Activated T-cell treated with anti-CD3 and anti-CD28 coated beads for 48 hours (primary cell): Measurements from ENCODE around the gene MTIF3.
"Not testable (repeated sequence)": the region's sequence is repeated elsewhere in the genome, so short reads cannot be mapped to it uniquely, and the experiment has no call there.

Source experiments
- DNase-seq: peaks from one replicate; pipeline ENCODE4 v3.0.0-alpha.2; 2020; ENCODE audit warnings: low read depth

Gene MTIF3

GRCh38 chr13:27411341-27411740, 39.0 kb downstream of the MTIF3 start:
- no peak for DNase-seq

GRCh38 chr13:27409013-27409412, 41.4 kb downstream of the MTIF3 start:
- no peak for DNase-seq

GRCh38 chr13:27408074-27408473, 42.3 kb downstream of the MTIF3 start:
- no peak for DNase-seq

GRCh38 chr13:27406178-27406939, 44.0 kb downstream of the MTIF3 start:
- DNase-seq = no peak

- DNase-seq = no peak
Measured at GRCh38 chr13:27405546-27406134, 44.7 kb downstream of the MTIF3 start.

- no peak for DNase-seq
Measured at GRCh38 chr13:27404680-27405079, 45.7 kb downstream of the MTIF3 start.

- DNase-seq = no peak
Measured at GRCh38 chr13:27403727-27404385, 46.5 kb downstream of the MTIF3 start.

- DNase-seq = no peak
Measured at GRCh38 chr13:27403203-27403678, 47.1 kb downstream of the MTIF3 start.

- no peak for DNase-seq
Measured at GRCh38 chr13:27401210-27401609, 49.2 kb downstream of the MTIF3 start.

GRCh38 chr13:27400405-27400804, 50.0 kb downstream of the MTIF3 start:
- not testable (repeated sequence) for DNase-seq

- DNase-seq = no peak
Measured at GRCh38 chr13:27398360-27398759, 52.0 kb downstream of the MTIF3 start.

- DNase-seq = no peak
Measured at GRCh38 chr13:27396252-27396846, 54.0 kb downstream of the MTIF3 start.

GRCh38 chr13:27395007-27395510, 55.3 kb downstream of the MTIF3 start:
- no peak for DNase-seq

GRCh38 chr13:27393101-27393500, 57.3 kb downstream of the MTIF3 start:
- DNase-seq = no peak

GRCh38 chr13:27391471-27391870, 58.9 kb downstream of the MTIF3 start:
- no peak for DNase-seq

GRCh38 chr13:27389891-27390290, 60.5 kb downstream of the MTIF3 start:
- DNase-seq = no peak

- DNase-seq = no peak
Measured at GRCh38 chr13:27388241-27388640, 62.1 kb downstream of the MTIF3 start.
